ENCODE results near the gene BCL2.

The BCL2 gene

DNA sequence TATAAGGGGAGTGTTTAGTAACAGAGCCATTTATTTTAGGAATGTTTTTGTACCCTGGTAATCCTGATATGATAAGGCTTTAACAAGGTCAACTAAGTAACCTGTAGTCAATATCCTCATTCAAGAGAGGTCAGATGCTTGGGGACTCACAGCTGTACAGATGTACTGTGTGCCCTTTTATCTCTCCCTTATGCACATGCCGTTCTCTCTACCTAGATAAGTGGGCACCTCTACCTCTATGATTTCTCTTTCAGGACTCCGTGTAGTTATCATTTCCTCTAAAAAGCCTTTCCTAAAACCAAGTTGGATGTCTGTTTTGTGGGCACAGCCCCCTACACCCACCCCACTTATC lies 132.4 kb downstream of the BCL2 start:
- no peak for DNase-seq
- Histone ChIP-seq H3K9me3 (ENCODE audit: control insufficient read depth, low read length) (no peaks in the 10 kb centered on the region), H3K4me3 (ENCODE audit: insufficient read depth, low read depth, low read length, poor library complexity, severe bottlenecking) (no peak overlapping the region), H3K4me1 (ENCODE audit: control insufficient read depth, insufficient read depth, low read length, poor library complexity, severe bottlenecking) (peaks cover 25% of the 10 kb centered on the region), H3K27ac (ENCODE audit: insufficient read depth, low read length, poor library complexity, severe bottlenecking) (no peak overlapping the region), H3K36me3 (ENCODE audit: control insufficient read depth, insufficient read depth, low read length) (no peaks in the 10 kb centered on the region), H3K27me3 (replicated peaks; ENCODE audit: control insufficient read depth, insufficient read depth, low read length, poor library complexity, severe bottlenecking) (no peaks in the 10 kb centered on the region)

DNA sequence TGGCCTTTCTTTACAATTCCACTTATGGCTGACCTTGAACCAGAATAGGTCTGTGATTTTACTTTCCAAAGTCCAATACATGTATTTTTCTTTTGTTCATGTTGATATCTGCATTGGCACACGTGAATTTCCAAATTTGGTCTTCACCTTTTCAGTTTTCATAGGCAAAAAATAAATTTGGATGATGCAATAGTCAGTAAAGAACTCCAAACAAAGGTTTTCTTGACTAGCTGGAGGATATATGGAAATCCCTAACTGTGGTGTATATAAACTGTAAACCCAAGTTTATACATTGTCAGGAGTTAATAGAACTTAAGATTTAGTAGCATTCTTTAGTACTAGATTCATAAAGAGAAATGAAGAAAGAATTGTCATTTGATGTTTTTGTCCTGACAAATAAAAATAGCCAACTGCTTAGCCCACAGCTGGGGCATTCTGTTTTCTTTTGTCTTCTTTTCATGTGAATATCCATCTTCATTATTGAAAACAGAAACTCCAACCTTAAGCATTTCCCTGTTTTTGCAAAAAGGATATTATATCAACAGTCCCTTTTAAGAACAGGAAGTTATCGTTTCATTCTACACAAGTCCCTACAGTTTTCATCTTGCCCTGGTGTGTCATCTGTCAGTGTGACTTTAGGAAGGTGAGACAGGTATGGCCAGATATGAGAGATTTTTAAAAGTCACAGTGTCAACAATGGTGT lies 132.9 kb downstream of the BCL2 start:
- no peaks in the 10 kb centered on the region for H3K9me3 ChIP-seq (ENCODE audit: control insufficient read depth, low read length)
- H3K36me3 ChIP-seq (ENCODE audit: control insufficient read depth, insufficient read depth, low read length) = no peaks in the 10 kb centered on the region
- H3K4me3 ChIP-seq (ENCODE audit: insufficient read depth, low read depth, low read length, poor library complexity, severe bottlenecking) = no peak overlapping the region
- no peak for DNase-seq
- H3K4me1 ChIP-seq (ENCODE audit: control insufficient read depth, insufficient read depth, low read length, poor library complexity, severe bottlenecking) = peaks cover 25% of the 10 kb centered on the region
- no peaks in the 10 kb centered on the region for H3K27me3 ChIP-seq (replicated peaks; ENCODE audit: control insufficient read depth, insufficient read depth, low read length, poor library complexity, severe bottlenecking)
- no peak overlapping the region for H3K27ac ChIP-seq (ENCODE audit: insufficient read depth, low read length, poor library complexity, severe bottlenecking)

DNA sequence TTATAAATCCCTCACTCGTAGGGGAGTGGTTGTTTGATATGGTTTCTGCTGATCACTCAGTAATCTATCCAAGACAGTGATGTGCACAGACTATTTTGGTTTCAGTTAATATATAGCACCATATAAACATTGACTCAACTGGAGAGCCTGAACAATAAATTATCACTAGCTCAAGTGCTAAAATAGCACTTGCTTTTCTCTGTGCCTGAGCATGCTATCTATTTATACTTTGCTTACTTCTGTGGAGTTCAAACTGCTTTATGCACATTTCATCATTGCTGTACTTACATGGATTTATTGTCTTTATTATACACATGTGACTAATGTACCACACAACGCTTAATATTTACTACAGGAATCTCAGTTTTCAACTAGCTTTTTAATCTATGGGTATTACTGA lies 133.6 kb downstream of the BCL2 start:
- Histone ChIP-seq H3K36me3 (ENCODE audit: control insufficient read depth, insufficient read depth, low read length) (no peaks in the 10 kb centered on the region), H3K4me1 (ENCODE audit: control insufficient read depth, insufficient read depth, low read length, poor library complexity, severe bottlenecking) (peaks cover 31% of the 10 kb centered on the region), H3K9me3 (ENCODE audit: control insufficient read depth, low read length) (no peaks in the 10 kb centered on the region), H3K4me3 (ENCODE audit: insufficient read depth, low read depth, low read length, poor library complexity, severe bottlenecking) (no peak overlapping the region), H3K27ac (ENCODE audit: insufficient read depth, low read length, poor library complexity, severe bottlenecking) (no peak overlapping the region), H3K27me3 (replicated peaks; ENCODE audit: control insufficient read depth, insufficient read depth, low read length, poor library complexity, severe bottlenecking) (no peaks in the 10 kb centered on the region)
- DNase-seq = no peak

DNA sequence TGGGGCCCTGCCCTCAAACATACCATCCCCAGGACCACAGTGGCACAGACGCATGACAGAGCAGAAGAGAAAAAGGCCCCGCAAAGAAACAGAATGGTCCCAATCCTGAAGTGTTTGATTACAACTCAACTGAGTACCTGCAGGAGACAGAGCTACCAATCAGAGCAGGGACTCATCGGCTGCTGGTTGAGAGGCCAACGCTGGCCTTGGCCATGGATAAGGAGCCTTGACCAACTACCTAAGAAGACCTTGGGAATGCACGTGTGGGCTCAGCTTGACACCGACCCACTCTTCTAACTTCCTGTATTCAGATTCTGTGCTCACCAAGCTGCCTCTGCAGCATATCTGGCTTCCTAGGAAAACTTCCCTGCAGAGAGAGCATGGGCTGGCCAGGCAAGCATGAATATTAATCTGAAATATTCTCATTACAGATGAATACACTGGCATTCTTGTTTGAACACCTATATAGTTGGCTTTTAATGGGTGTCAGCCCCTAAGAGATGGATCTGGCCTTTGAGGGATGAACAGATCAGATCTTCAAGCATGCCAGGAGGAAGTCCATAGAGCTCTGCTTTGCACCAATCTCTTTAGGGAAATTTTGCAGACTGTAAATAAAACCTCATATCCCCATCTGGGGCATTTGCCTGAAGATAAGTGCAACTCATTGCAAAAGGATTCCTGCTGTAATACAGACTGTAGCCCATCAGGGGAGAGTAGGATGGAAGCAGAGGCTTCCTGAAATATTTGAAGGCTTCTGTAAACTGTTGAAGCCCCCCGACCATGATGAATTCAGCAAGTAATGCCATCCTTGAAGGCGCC lies 135.4 kb downstream of the BCL2 start:
- Histone ChIP-seq H3K27ac (ENCODE audit: insufficient read depth, low read length, poor library complexity, severe bottlenecking) (no peak overlapping the region), H3K36me3 (ENCODE audit: control insufficient read depth, insufficient read depth, low read length) (no peaks in the 10 kb centered on the region), H3K4me3 (ENCODE audit: insufficient read depth, low read depth, low read length, poor library complexity, severe bottlenecking) (no peak overlapping the region), H3K9me3 (ENCODE audit: control insufficient read depth, low read length) (no peaks in the 10 kb centered on the region), H3K4me1 (ENCODE audit: control insufficient read depth, insufficient read depth, low read length, poor library complexity, severe bottlenecking) (peaks cover 28% of the 10 kb centered on the region), H3K27me3 (replicated peaks; ENCODE audit: control insufficient read depth, insufficient read depth, low read length, poor library complexity, severe bottlenecking) (no peaks in the 10 kb centered on the region)
- DNase-seq = no peak

DNA sequence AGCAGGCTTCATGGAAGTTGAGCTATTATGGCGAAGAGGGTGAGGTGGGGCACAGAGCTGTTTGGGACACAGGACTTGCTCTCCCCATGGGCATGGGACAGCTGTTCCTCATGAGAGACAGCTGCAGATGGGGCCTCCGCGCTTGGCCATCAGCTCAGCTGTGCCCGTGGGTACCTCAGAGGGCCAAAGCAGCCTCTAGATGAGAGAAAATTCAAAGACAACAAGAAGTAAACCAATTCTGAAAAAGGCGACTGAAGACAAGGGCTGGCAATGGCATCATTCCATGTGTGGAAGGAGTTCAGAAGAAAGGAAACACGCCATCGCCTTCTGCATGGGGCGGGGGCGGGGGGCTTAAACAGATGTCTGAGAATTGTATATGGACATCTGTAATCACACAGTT lies 136.2 kb downstream of the BCL2 start:
- no peaks in the 10 kb centered on the region for H3K9me3 ChIP-seq (ENCODE audit: control insufficient read depth, low read length)
- no peak overlapping the region for H3K4me3 ChIP-seq (ENCODE audit: insufficient read depth, low read depth, low read length, poor library complexity, severe bottlenecking)
- H3K36me3 ChIP-seq (ENCODE audit: control insufficient read depth, insufficient read depth, low read length) = no peaks in the 10 kb centered on the region
- no peak overlapping the region for H3K27ac ChIP-seq (ENCODE audit: insufficient read depth, low read length, poor library complexity, severe bottlenecking)
- no peak for DNase-seq
- no peaks in the 10 kb centered on the region for H3K27me3 ChIP-seq (replicated peaks; ENCODE audit: control insufficient read depth, insufficient read depth, low read length, poor library complexity, severe bottlenecking)
- peaks cover 27% of the 10 kb centered on the region for H3K4me1 ChIP-seq (ENCODE audit: control insufficient read depth, insufficient read depth, low read length, poor library complexity, severe bottlenecking)

DNA sequence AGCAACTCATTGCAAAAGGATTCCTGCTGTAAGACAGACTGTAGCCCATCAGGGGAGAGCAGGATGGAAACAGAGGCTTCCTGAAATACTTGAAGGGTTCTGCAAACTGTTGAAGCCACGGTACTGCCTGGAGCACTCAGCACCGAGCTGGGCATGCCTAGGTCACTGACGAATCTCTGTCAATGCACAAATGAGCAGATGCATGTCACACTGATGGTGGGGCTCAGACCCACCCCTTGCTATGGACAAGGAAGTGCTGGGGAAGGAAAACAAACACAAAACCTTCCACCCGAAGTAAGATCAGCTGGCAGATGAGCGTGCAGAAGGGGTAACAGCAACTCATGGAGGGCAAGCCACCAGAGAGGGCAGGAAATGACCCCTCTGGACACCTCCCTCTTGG lies 136.7 kb downstream of the BCL2 start:
- DNase-seq = no peak
- H3K27me3 ChIP-seq (replicated peaks; ENCODE audit: control insufficient read depth, insufficient read depth, low read length, poor library complexity, severe bottlenecking) = no peaks in the 10 kb centered on the region
- H3K9me3 ChIP-seq (ENCODE audit: control insufficient read depth, low read length) = no peaks in the 10 kb centered on the region
- peaks cover 27% of the 10 kb centered on the region for H3K4me1 ChIP-seq (ENCODE audit: control insufficient read depth, insufficient read depth, low read length, poor library complexity, severe bottlenecking)
- no peaks in the 10 kb centered on the region for H3K36me3 ChIP-seq (ENCODE audit: control insufficient read depth, insufficient read depth, low read length)
- H3K27ac ChIP-seq (ENCODE audit: insufficient read depth, low read length, poor library complexity, severe bottlenecking) = no peak overlapping the region
- no peak overlapping the region for H3K4me3 ChIP-seq (ENCODE audit: insufficient read depth, low read depth, low read length, poor library complexity, severe bottlenecking)

DNA sequence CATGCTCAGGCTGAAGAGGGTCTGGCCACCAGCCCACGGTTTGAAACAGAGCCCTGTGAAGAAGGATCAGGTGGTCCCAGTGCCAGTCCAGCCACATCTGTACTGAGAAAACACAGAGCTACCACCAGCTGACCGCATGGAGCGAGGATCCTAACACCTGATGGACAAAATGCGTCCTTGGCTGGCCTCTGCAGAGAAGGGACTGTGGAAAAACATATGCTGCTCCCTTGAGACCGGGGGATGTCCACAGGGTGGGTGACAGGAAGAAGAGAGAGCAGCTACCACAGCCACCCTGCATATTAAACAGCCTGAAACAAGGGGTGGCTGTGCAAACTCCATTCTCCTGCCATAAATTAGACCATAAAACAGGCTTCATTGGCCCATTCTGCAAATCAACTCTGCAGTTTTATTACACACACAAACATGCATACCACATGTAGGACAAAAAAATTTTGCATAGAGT lies 137.2 kb downstream of the BCL2 start:
- H3K4me1 ChIP-seq (ENCODE audit: control insufficient read depth, insufficient read depth, low read length, poor library complexity, severe bottlenecking) = peaks cover 24% of the 10 kb centered on the region
- H3K27me3 ChIP-seq (replicated peaks; ENCODE audit: control insufficient read depth, insufficient read depth, low read length, poor library complexity, severe bottlenecking) = no peaks in the 10 kb centered on the region
- H3K27ac ChIP-seq (ENCODE audit: insufficient read depth, low read length, poor library complexity, severe bottlenecking) = no peak overlapping the region
- no peak overlapping the region for H3K4me3 ChIP-seq (ENCODE audit: insufficient read depth, low read depth, low read length, poor library complexity, severe bottlenecking)
- H3K36me3 ChIP-seq (ENCODE audit: control insufficient read depth, insufficient read depth, low read length) = no peaks in the 10 kb centered on the region
- DNase-seq = no peak
- no peaks in the 10 kb centered on the region for H3K9me3 ChIP-seq (ENCODE audit: control insufficient read depth, low read length)

DNA sequence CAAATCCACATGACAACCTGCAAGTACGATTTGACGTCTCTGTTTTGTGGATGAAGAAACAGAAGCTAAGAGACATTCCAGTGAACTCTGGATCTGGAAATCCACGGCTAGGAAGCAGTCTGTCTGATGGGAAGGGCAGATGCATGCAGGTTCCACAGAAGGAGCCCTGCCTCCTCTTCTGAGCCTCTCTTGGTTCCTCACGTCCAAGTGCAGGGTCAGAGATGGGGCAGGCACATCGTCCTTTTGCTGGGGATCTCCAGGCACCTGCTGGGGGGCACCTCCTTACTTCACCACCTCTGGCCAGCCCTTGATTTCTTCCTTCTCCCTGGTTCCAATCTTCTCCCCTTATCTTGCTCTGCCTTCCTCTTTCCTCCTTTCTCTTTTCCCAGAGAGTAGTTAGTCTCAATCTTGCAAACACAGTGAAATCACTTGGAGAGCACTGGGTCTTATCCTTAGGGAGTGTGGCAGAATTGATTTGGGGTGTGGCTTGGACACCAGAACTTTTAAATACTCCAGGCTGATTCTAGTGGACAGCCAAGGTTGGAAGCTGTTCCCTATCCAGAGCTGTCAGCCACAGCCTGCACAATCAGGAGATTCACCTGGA lies 137.8 kb downstream of the BCL2 start:
- no peaks in the 10 kb centered on the region for H3K9me3 ChIP-seq (ENCODE audit: control insufficient read depth, low read length)
- no peaks in the 10 kb centered on the region for H3K36me3 ChIP-seq (ENCODE audit: control insufficient read depth, insufficient read depth, low read length)
- no peak overlapping the region for H3K4me3 ChIP-seq (ENCODE audit: insufficient read depth, low read depth, low read length, poor library complexity, severe bottlenecking)
- peaks cover 22% of the 10 kb centered on the region for H3K4me1 ChIP-seq (ENCODE audit: control insufficient read depth, insufficient read depth, low read length, poor library complexity, severe bottlenecking)
- no peaks in the 10 kb centered on the region for H3K27me3 ChIP-seq (replicated peaks; ENCODE audit: control insufficient read depth, insufficient read depth, low read length, poor library complexity, severe bottlenecking)
- no peak overlapping the region for H3K27ac ChIP-seq (ENCODE audit: insufficient read depth, low read length, poor library complexity, severe bottlenecking)
- DNase-seq = no peak

DNA sequence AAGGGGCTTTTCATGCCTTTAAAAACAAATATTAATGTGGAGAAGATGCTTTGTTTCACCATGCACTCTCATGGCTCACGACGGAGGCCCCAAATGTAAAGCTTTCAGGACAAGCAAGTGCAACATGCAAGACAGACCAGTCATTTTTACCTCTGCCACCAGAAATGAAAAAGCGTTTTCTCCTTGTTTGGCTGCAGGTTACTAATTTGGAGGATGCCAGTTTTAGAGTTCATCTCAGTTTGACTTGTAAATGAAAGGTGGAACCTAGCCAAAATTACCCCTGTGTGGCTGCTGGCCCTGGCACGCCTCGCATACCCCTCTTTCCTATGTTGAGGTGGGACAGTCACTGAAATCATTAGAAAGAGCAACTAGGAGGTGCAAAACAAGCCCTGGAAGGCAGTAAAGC lies 138.6 kb downstream of the BCL2 start:
- Histone ChIP-seq H3K27me3 (replicated peaks; ENCODE audit: control insufficient read depth, insufficient read depth, low read length, poor library complexity, severe bottlenecking) (no peaks in the 10 kb centered on the region), H3K36me3 (ENCODE audit: control insufficient read depth, insufficient read depth, low read length) (no peaks in the 10 kb centered on the region), H3K27ac (ENCODE audit: insufficient read depth, low read length, poor library complexity, severe bottlenecking) (no peak overlapping the region), H3K4me1 (ENCODE audit: control insufficient read depth, insufficient read depth, low read length, poor library complexity, severe bottlenecking) (peaks cover 21% of the 10 kb centered on the region), H3K4me3 (ENCODE audit: insufficient read depth, low read depth, low read length, poor library complexity, severe bottlenecking) (no peak overlapping the region), H3K9me3 (ENCODE audit: control insufficient read depth, low read length) (no peaks in the 10 kb centered on the region)
- DNase-seq = no peak

DNA sequence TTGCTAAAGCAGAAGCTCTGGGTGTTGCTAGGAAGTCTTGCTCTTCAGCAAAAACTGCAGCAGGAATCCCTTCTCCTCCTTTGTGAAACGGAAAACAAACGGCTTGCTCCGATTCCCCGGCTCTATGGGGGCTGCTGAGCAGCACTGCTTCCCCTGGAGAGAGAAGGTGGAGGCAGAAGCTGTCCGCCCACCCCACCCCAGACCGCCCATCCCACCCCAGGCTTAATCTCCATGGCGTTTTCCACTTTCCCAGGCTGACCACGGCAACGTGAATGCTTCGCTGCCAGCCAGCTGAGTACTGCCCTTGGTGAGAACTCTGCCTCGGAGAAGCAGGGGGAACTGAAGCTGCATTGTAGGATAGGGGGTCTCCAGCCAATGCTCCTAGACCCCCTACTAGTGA lies 139.2 kb downstream of the BCL2 start:
- Histone ChIP-seq H3K36me3 (ENCODE audit: control insufficient read depth, insufficient read depth, low read length) (no peaks in the 10 kb centered on the region), H3K27me3 (replicated peaks; ENCODE audit: control insufficient read depth, insufficient read depth, low read length, poor library complexity, severe bottlenecking) (no peaks in the 10 kb centered on the region), H3K27ac (ENCODE audit: insufficient read depth, low read length, poor library complexity, severe bottlenecking) (no peak overlapping the region), H3K9me3 (ENCODE audit: control insufficient read depth, low read length) (no peaks in the 10 kb centered on the region), H3K4me3 (ENCODE audit: insufficient read depth, low read depth, low read length, poor library complexity, severe bottlenecking) (no peak overlapping the region), H3K4me1 (ENCODE audit: control insufficient read depth, insufficient read depth, low read length, poor library complexity, severe bottlenecking) (peaks cover 17% of the 10 kb centered on the region)
- no peak for DNase-seq

Measured in effector memory CD4-positive, alpha-beta T cell (primary cell).